Measurements from ENCODE around the gene ANK2. TPM values are rescaled to one million over a fixed set of nuclear protein-coding genes. Genes with fewer than 3 reads are reported as not detected.

Gene ANK2
- total and polyA plus RNA-seq, 2 donors from 2014 or later, result 21.1 to 125 TPM

DNA sequence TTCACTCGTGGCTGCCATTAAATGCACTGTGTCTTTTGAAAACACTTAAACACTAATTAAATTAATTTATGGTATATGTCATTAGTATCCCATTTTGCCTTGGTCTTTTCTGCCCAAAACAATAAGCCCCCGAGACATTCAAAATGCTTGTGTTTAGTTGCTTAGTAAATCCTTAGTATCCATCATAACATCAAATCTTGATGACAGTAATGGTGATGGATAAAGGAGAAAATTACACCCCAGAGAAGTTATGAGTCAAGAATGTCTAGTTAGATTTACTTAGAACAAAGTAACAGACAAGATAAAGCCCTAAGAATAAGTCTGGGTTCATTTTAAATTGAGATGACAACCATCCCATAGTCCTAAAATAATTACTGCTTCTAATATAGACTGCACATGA is 21.3 kb downstream of the ANK2 start:
- Histone ChIP-seq H3K27ac (ENCODE audit: low read depth in 2 of 2, low read length in 2 of 2) (no peak overlapping the region), H3K27me3 (ENCODE audit: control insufficient read depth, insufficient read depth, low read length) (no peaks in the 10 kb centered on the region), H3K9me3 (ENCODE audit: control insufficient read depth in 2 of 3, insufficient read depth in 1 of 3, low read length in 3 of 3) (no peaks in the 10 kb centered on the region), H3K36me3 (ENCODE audit: control insufficient read depth in 2 of 3, insufficient read depth in 3 of 3, low read length in 3 of 3) (no peaks in the 10 kb centered on the region), H3K4me1 (ENCODE audit: control insufficient read depth in 2 of 3, insufficient read depth in 2 of 3, low read depth in 1 of 3, low read length in 3 of 3) (no peaks in the 10 kb centered on the region), H3K4me3 (ENCODE audit: low read length in 3 of 3) (no peak overlapping the region), H3K9ac (ENCODE audit: low read length in 3 of 3) (no peak overlapping the region)
- FAIRE-seq (no peak), DNase-seq (no peak)
- intact Hi-C loops (cut with DNase I), result no loop called here
- TF ChIP-seq, protein P1, sequence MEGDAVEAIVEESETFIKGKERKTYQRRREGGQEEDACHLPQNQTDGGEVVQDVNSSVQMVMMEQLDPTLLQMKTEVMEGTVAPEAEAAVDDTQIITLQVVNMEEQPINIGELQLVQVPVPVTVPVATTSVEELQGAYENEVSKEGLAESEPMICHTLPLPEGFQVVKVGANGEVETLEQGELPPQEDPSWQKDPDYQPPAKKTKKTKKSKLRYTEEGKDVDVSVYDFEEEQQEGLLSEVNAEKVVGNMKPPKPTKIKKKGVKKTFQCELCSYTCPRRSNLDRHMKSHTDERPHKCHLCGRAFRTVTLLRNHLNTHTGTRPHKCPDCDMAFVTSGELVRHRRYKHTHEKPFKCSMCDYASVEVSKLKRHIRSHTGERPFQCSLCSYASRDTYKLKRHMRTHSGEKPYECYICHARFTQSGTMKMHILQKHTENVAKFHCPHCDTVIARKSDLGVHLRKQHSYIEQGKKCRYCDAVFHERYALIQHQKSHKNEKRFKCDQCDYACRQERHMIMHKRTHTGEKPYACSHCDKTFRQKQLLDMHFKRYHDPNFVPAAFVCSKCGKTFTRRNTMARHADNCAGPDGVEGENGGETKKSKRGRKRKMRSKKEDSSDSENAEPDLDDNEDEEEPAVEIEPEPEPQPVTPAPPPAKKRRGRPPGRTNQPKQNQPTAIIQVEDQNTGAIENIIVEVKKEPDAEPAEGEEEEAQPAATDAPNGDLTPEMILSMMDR (IDR thresholded peaks at IDR 0.05; ENCODE audit: borderline replicate concordance, extremely low read depth, insufficient read depth), result no peak

DNA sequence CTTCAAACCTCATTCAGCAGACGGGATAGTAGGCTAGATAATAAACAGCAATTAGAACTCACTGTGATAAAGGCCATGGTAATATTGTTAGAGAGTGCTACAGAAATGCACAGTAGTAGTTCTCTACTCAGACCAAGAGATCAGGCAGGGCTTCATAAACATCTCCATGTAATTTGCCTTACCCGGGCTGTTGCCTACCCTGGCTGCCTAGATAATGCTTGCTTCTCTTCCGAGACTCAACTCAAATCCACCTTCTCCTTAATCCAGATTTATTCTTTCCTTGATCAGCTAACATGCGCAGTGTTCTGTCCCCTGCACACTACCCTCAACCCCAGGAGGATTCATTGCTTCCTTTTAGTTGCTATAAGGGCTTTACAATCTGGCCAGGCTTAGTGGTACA is 21.8 kb downstream of the ANK2 start:
- Histone ChIP-seq H3K27me3 (ENCODE audit: control insufficient read depth, insufficient read depth, low read length) (no peaks in the 10 kb centered on the region), H3K9ac (ENCODE audit: low read length in 3 of 3) (no peak overlapping the region), H3K36me3 (ENCODE audit: control insufficient read depth in 2 of 3, insufficient read depth in 3 of 3, low read length in 3 of 3) (no peaks in the 10 kb centered on the region), H3K27ac (ENCODE audit: low read depth in 2 of 2, low read length in 2 of 2) (no peak overlapping the region), H3K4me3 (ENCODE audit: low read length in 3 of 3) (no peak overlapping the region), H3K9me3 (ENCODE audit: control insufficient read depth in 2 of 3, insufficient read depth in 1 of 3, low read length in 3 of 3) (no peaks in the 10 kb centered on the region), H3K4me1 (ENCODE audit: control insufficient read depth in 2 of 3, insufficient read depth in 2 of 3, low read depth in 1 of 3, low read length in 3 of 3) (no peaks in the 10 kb centered on the region)
- intact Hi-C loops (cut with DNase I), result no loop called here
- no peak for FAIRE-seq
- DNase-seq, result no peak
- TF ChIP-seq, protein P1 (IDR thresholded peaks at IDR 0.05; ENCODE audit: borderline replicate concordance, extremely low read depth, insufficient read depth), result no peak

DNA sequence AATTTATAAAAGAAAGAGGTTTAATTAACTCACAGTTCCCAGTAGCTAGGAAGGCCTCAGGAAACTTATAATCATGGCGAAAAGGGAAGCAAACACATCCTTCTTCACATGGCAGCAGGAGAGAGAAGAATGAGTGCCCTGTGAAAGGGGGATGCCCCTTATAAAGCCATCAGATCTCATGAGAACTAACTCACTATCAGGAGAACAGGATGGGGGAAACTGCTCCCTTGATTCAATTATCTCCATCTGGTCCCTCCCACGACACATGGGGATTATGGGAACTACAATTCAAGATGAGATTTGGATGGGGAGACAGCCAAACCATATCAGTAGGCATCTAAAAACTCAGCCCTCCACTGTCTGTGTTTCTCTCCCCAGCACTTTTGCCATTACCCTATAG is 22.4 kb downstream of the ANK2 start:
- FAIRE-seq, result no peak
- intact Hi-C loops (cut with DNase I), result no loop called here
- no peaks in the 10 kb centered on the region for H3K36me3 ChIP-seq (ENCODE audit: control insufficient read depth in 2 of 3, insufficient read depth in 3 of 3, low read length in 3 of 3)
- DNase-seq, result no peak
- no peak overlapping the region for H3K9ac ChIP-seq (ENCODE audit: low read length in 3 of 3)
- H3K27me3 ChIP-seq (ENCODE audit: control insufficient read depth, insufficient read depth, low read length), result no peaks in the 10 kb centered on the region
- no peaks in the 10 kb centered on the region for H3K4me1 ChIP-seq (ENCODE audit: control insufficient read depth in 2 of 3, insufficient read depth in 2 of 3, low read depth in 1 of 3, low read length in 3 of 3)
- no peaks in the 10 kb centered on the region for H3K9me3 ChIP-seq (ENCODE audit: control insufficient read depth in 2 of 3, insufficient read depth in 1 of 3, low read length in 3 of 3)
- no peak overlapping the region for H3K27ac ChIP-seq (ENCODE audit: low read depth in 2 of 2, low read length in 2 of 2)
- H3K4me3 ChIP-seq (ENCODE audit: low read length in 3 of 3), result no peak overlapping the region
- TF ChIP-seq, protein P1 (IDR thresholded peaks at IDR 0.05; ENCODE audit: borderline replicate concordance, extremely low read depth, insufficient read depth), result no peak

DNA sequence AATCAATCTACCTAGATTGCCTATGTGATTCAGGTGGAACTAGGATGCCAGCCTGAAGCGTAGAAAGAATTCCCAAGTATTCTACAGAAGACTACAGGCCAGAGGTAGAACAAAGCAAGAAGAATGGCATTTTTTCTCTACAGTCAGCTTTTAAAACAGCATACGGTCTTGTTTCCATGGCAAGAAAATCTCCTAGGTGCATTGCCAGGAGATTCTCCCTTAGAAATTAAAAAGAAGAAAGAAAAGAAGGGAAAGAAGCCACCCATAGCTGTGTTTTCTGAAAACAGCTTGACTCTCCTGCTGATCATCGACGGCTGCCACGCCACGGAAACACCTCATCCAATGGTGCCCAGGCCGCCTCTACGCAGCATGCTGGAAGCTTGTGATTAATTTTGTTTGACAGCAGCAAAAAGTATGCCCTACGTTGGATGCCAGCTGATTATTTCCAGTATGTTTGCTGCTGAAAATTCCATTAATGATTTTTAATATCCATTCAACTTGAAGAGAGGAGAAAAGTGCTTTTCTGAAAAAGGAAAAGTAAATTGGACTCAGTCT is 24.1 kb downstream of the ANK2 start:
- H3K27ac ChIP-seq (ENCODE audit: low read depth in 2 of 2, low read length in 2 of 2), result no peak overlapping the region
- no peak for FAIRE-seq
- no peaks in the 10 kb centered on the region for H3K4me1 ChIP-seq (ENCODE audit: control insufficient read depth in 2 of 3, insufficient read depth in 2 of 3, low read depth in 1 of 3, low read length in 3 of 3)
- no peak for DNase-seq
- H3K4me3 ChIP-seq (ENCODE audit: low read length in 3 of 3), result no peak overlapping the region
- TF ChIP-seq, protein P1 (IDR thresholded peaks at IDR 0.05; ENCODE audit: borderline replicate concordance, extremely low read depth, insufficient read depth), result no peak
- intact Hi-C loops (cut with DNase I), result no loop called here
- H3K36me3 ChIP-seq (ENCODE audit: control insufficient read depth in 2 of 3, insufficient read depth in 3 of 3, low read length in 3 of 3), result no peaks in the 10 kb centered on the region
- H3K9me3 ChIP-seq (ENCODE audit: control insufficient read depth in 2 of 3, insufficient read depth in 1 of 3, low read length in 3 of 3), result no peaks in the 10 kb centered on the region
- H3K27me3 ChIP-seq (ENCODE audit: control insufficient read depth, insufficient read depth, low read length), result no peaks in the 10 kb centered on the region
- no peak overlapping the region for H3K9ac ChIP-seq (ENCODE audit: low read length in 3 of 3)
